H1 (cell line): ENCODE data around the gene C5orf15. TPM values are rescaled to one million over a fixed set of nuclear protein-coding genes. Genes with fewer than 3 reads are reported as not detected.

Experiments used
- CTCF ChIA-PET: fragments of 300-600 bp; sonication (Branson Sonifier 250); formaldehyde crosslinking; loops from one replicate; lab custom pipeline; 2021; ENCODE audit not compliant: partially characterized antibody; lab: Charles Lee
- POLR2A ChIA-PET: fragments of 300-600 bp; sonication (Branson Sonifier 250); formaldehyde crosslinking; loops from one replicate; lab custom pipeline; 2021; ENCODE audit warnings: inconsistent platforms; ENCODE audit not compliant: partially characterized antibody; lab: Charles Lee
- DNase-seq, 2 experiments: peaks; one replicate each; pipeline versions ENCODE4 v3.0.0 to v3.0.0-alpha.2; 2010 to 2022; ENCODE audit warnings: low spot score in 2 of 2, low read depth in 1 of 2, mixed read lengths in 1 of 2
- FAIRE-seq: peaks from 2 replicates; lab custom pipeline; 2011; peaks lifted over from hg19 to GRCh38; lab: Jason Lieb, UNC
- H2AFZ ChIP-seq: 2 replicates; pipeline ENCODE4 v1.8.1; 2012; ENCODE audit warnings: low read length, inconsistent platforms
- H2AK5ac ChIP-seq: 2 replicates; pipeline ENCODE4 v1.6.1; 2013; ENCODE audit warnings: low read depth, low read length
- H2BK120ac ChIP-seq: replicated peaks from 2 replicates; pipeline ENCODE3; 2013; ENCODE audit warnings: low read depth, low read length, inconsistent platforms
- H2BK12ac ChIP-seq: 2 replicates; pipeline ENCODE4 v1.6.1; 2013; ENCODE audit warnings: low read depth, low read length
- H2BK15ac ChIP-seq: 2 replicates; pipeline ENCODE4 v1.6.1; 2013; ENCODE audit warnings: low read length
- H2BK20ac ChIP-seq: 2 replicates; pipeline ENCODE4 v1.6.1; 2013; ENCODE audit warnings: low read length
- H2BK5ac ChIP-seq: 2 replicates; pipeline ENCODE4 v1.6.1; 2013; ENCODE audit warnings: low read depth, low read length
- H3K14ac ChIP-seq: 2 replicates; pipeline ENCODE4 v1.6.1; 2013; ENCODE audit warnings: inconsistent platforms; ENCODE audit not compliant: insufficient read length
- H3K18ac ChIP-seq: 2 replicates; pipeline ENCODE4 v1.6.1; 2013; ENCODE audit warnings: low read length; ENCODE audit errors: extremely low read depth
- H3K23ac ChIP-seq: 2 replicates; pipeline ENCODE4 v1.6.1; 2013; ENCODE audit warnings: inconsistent platforms; ENCODE audit not compliant: insufficient read length
- H3K23me2 ChIP-seq: 2 replicates; pipeline ENCODE4 v1.6.1; 2013; ENCODE audit warnings: low read depth, low read length
- H3K27ac ChIP-seq: 2 replicates; pipeline ENCODE4 v1.6.1; 2011; ENCODE audit warnings: low read depth, low read length, inconsistent platforms
- H3K27me3 ChIP-seq, 4 experiments: replicated peaks in 1 of 4; 1 replicate in 1 of 4; 2 replicates in 3 of 4; pipeline versions ENCODE4 v1.6.1 to v1.8.1; 2011 to 2013; ENCODE audit warnings: low read length in 3 of 4, mild to moderate bottlenecking in 3 of 4, inconsistent platforms in 2 of 4, mixed read lengths in 2 of 4, moderate library complexity in 1 of 4; ENCODE audit not compliant: control insufficient read depth in 3 of 4, insufficient read depth in 3 of 4; ENCODE audit errors: extremely low read depth in 1 of 4
- H3K36me3 ChIP-seq, 4 experiments: 2 replicates each; pipeline versions ENCODE4 v1.6.1 to v1.8.1; 2011 to 2013; ENCODE audit warnings: mild to moderate bottlenecking in 4 of 4, low read length in 3 of 4, moderate library complexity in 2 of 4, control low read depth in 1 of 4, inconsistent platforms in 1 of 4; ENCODE audit not compliant: insufficient read depth in 4 of 4, control insufficient read depth in 2 of 4
- H3K4ac ChIP-seq: replicated peaks from 2 replicates; pipeline ENCODE3; 2013; ENCODE audit warnings: low read length, low read depth, mixed read lengths, inconsistent platforms; ENCODE audit not compliant: insufficient read length
- H3K4me1 ChIP-seq, 4 experiments: replicated peaks in 1 of 4; 1 replicate in 1 of 4; 2 replicates in 3 of 4; pipeline versions ENCODE4 v1.6.1 to v1.8.1; 2011 to 2013; ENCODE audit warnings: low read length in 3 of 4, inconsistent platforms in 2 of 4, mixed read lengths in 1 of 4; ENCODE audit not compliant: insufficient read depth in 4 of 4, control insufficient read depth in 3 of 4
- H3K4me2 ChIP-seq, 2 experiments: 2 replicates each; pipeline versions ENCODE4 v1.6.1 to v1.8.1; 2011 to 2013; ENCODE audit warnings: low read depth in 2 of 2, low read length in 2 of 2, control low read depth in 1 of 2, inconsistent platforms in 1 of 2, mild to moderate bottlenecking in 1 of 2; ENCODE audit not compliant: insufficient read depth in 1 of 2
- H3K4me3 ChIP-seq, 4 experiments: fragments of 200-600, 300-600 bp in 1 of 4; sonication (generic), shearing (Covaris generic), sonication (Bioruptor Twin) in 1 of 4; 2 replicates each; pipeline versions ENCODE4 v1.5.1 to v1.8.1; 2011 to 2016; ENCODE audit warnings: low read length in 4 of 4, low read depth in 3 of 4, control low read depth in 2 of 4, inconsistent platforms in 2 of 4, mild to moderate bottlenecking in 2 of 4, mixed read lengths in 1 of 4, moderate library complexity in 1 of 4; ENCODE audit not compliant: insufficient read depth in 2 of 4; ENCODE audit errors: extremely low read depth in 1 of 4
- H3K56ac ChIP-seq: replicated peaks from 2 replicates; pipeline ENCODE3; 2013; ENCODE audit warnings: low read depth, mild to moderate bottlenecking, mixed read lengths, low read length, inconsistent platforms; ENCODE audit not compliant: insufficient read length
- H3K79me1 ChIP-seq: 2 replicates; pipeline ENCODE4 v1.6.1; 2013; ENCODE audit warnings: low read depth, low read length, control low read depth
- H3K79me2 ChIP-seq, 2 experiments: 2 replicates each; pipeline versions ENCODE4 v1.6.1 to v1.8.1; 2012 to 2013; ENCODE audit warnings: low read length in 2 of 2, mild to moderate bottlenecking in 2 of 2, inconsistent platforms in 1 of 2; ENCODE audit not compliant: insufficient read depth in 2 of 2, control insufficient read depth in 1 of 2
- H3K9ac ChIP-seq, 4 experiments: replicated peaks in 1 of 4; 1 replicate in 1 of 4; 2 replicates in 3 of 4; pipeline versions ENCODE4 v1.6.1 to v1.8.1; 2011 to 2013; ENCODE audit warnings: low read depth in 3 of 4, low read length in 3 of 4, control low read depth in 2 of 4, mild to moderate bottlenecking in 2 of 4, moderate library complexity in 2 of 4, inconsistent platforms in 1 of 4; ENCODE audit errors: extremely low read depth in 1 of 4
- H3K9me3 ChIP-seq, 2 experiments: 2 replicates each; pipeline versions ENCODE4 v1.6.1 to v1.8.1; 2012 to 2013; ENCODE audit warnings: mild to moderate bottlenecking in 2 of 2, moderate library complexity in 2 of 2, control low read depth in 1 of 2, inconsistent platforms in 1 of 2, low read depth in 1 of 2, low read length in 1 of 2, mixed read lengths in 1 of 2; ENCODE audit not compliant: insufficient read depth in 2 of 2
- H4K20me1 ChIP-seq, 2 experiments: replicated peaks in 1 of 2; 2 replicates each; pipeline versions ENCODE3 to v1.8.1; 2011 to 2013; ENCODE audit warnings: inconsistent platforms in 2 of 2, low read length in 2 of 2, mild to moderate bottlenecking in 1 of 2; ENCODE audit not compliant: insufficient read depth in 2 of 2, control insufficient read depth in 1 of 2
- H4K5ac ChIP-seq: 2 replicates; pipeline ENCODE4 v1.6.1; 2013; ENCODE audit warnings: low read length, low read depth, mixed read lengths, inconsistent platforms; ENCODE audit not compliant: insufficient read length
- H4K8ac ChIP-seq: 2 replicates; pipeline ENCODE4 v1.8.0; 2013; ENCODE audit warnings: mild to moderate bottlenecking, moderate library complexity, low read length, inconsistent platforms; ENCODE audit not compliant: insufficient read depth; ENCODE audit errors: extremely low read depth
- H4K91ac ChIP-seq: replicated peaks from 2 replicates; pipeline ENCODE3; 2013; ENCODE audit warnings: low read length, mixed read lengths, inconsistent platforms; ENCODE audit not compliant: insufficient read length
- ATF3 ChIP-seq: IDR thresholded peaks from 2 replicates; pipeline ENCODE4 v1.6.1; 2011; ENCODE audit warnings: low read depth, mild to moderate bottlenecking, low read length; ENCODE audit not compliant: insufficient read depth
- BCL11A ChIP-seq, 2 experiments: IDR thresholded peaks; one replicate each; pipeline ENCODE4 v1.6.1; 2011; ENCODE audit warnings: low read depth in 2 of 2, low read length in 2 of 2, mild to moderate bottlenecking in 2 of 2
- EGR1 ChIP-seq: IDR thresholded peaks from 2 replicates; pipeline ENCODE4 v1.6.1; 2011; ENCODE audit warnings: low read depth, low read length, borderline replicate concordance
- GABPA ChIP-seq: IDR thresholded peaks from 2 replicates; pipeline ENCODE4 v1.6.1; 2011; ENCODE audit warnings: mild to moderate bottlenecking, low read length, moderate library complexity, borderline replicate concordance; ENCODE audit not compliant: insufficient read depth
- MAX ChIP-seq: IDR thresholded peaks from 2 replicates; pipeline ENCODE4 v1.6.1; 2012; ENCODE audit warnings: inconsistent platforms
- POU5F1 ChIP-seq: IDR thresholded peaks from 2 replicates; pipeline ENCODE4 v1.6.1; 2011; ENCODE audit warnings: low read depth, mild to moderate bottlenecking, low read length, moderate library complexity
- RAD21 ChIP-seq, 2 experiments: IDR thresholded peaks in 1 of 2; conservative IDR thresholded peaks in 1 of 2; 2 replicates each; pipeline ENCODE4 v1.6.1; 2011; ENCODE audit warnings: low read depth in 2 of 2, low read length in 2 of 2, improper control_type of control experiment in 1 of 2, inconsistent platforms in 1 of 2, mild to moderate bottlenecking in 1 of 2, moderate library complexity in 1 of 2
- SRF ChIP-seq: IDR thresholded peaks from 2 replicates; pipeline ENCODE4 v1.6.1; 2011; ENCODE audit warnings: mild to moderate bottlenecking, low read depth, low read length, moderate library complexity
- SUZ12 ChIP-seq: fragments of 200-600 bp; sonication (generic); IDR thresholded peaks from 2 replicates; pipeline ENCODE4 v1.6.1; 2012; ENCODE audit warnings: mild to moderate bottlenecking, inconsistent platforms, low read length, moderate library complexity, mixed read lengths
- WGBS, 2 experiments: shearing (Covaris generic) in 1 of 2; methylation state at CpG; one replicate each; pipeline versions ENCODE4 v1.1.6 to v1.1.7; 2013 to 2015; ENCODE audit warnings: low lambda C conversion rate in 2 of 2, mixed read lengths in 2 of 2, inconsistent platforms in 1 of 2, low coverage in 1 of 2, missing lambda C conversion rate in 1 of 2; ENCODE audit not compliant: insufficient replicate concordance in 2 of 2, insufficient coverage in 1 of 2, insufficient read length in 1 of 2; ENCODE audit errors: extremely low coverage in 1 of 2, missing lambda C conversion rate in 1 of 2; 5-methylcytosine and 5-hydroxymethylcytosine counted together
- polyA plus RNA-seq, 7 experiments: library from polyadenylated mRNA; depleted of rRNA in 3 of 7; stranded (reverse) in 5 of 7; unstranded in 2 of 7; fragments of >200 nt in 5 of 7; fragments of 200-250 nt in 2 of 7; gene quantifications; 1 replicate in 5 of 7; 2 replicates in 1 of 7; 4 replicates in 1 of 7; pipeline versions ENCODE4 v1.2.1 to v1.2.3, GENCODE V29; 2011 to 2013; ENCODE audit warnings: missing spikeins in 2 of 7, mixed read lengths in 2 of 7
- total RNA-seq: library from RNA; stranded (reverse); fragmentation: NEBNext Ultra II Directional; extraction: Animal tissue kit (Norgen Biotek cat#: 25700); gene quantifications from 2 replicates; pipeline ENCODE4 v1.2.1, GENCODE V29; 2021

The C5orf15 gene
- total and polyA plus RNA-seq, 2 of the 8 experiments (the other 6 are each of a cell fraction or from before 2014, with no cell fraction given) = 31.7 to 39.3 TPM

GRCh38 chr5:133974142-133974541 lies 5.7 kb upstream of the C5orf15 start:
- no peak overlapping the region for H2BK15ac ChIP-seq
- H3K27ac ChIP-seq = no peak overlapping the region
- no peak overlapping the region for H3K9ac ChIP-seq
- no peak overlapping the region for H2AFZ ChIP-seq
- ChIA-PET POLR2A (interaction anchor here (1.5 kb wide), 1 partner anchor 14 kb away, joined by 4 read pairs; no protein-coding TSS in a partner anchor), CTCF (interaction anchor here (15.5 kb wide), 1 partner anchor 22 kb away, joined by 160 read pairs; no protein-coding TSS in a partner anchor)
- H3K79me1 ChIP-seq = no peaks in the 10 kb centered on the region
- peaks cover 0 to 3% of the 10 kb centered on the region in 2 experiments; a peak in 1 of 4 replicates for H3K79me2 ChIP-seq
- H3K56ac ChIP-seq = no peak overlapping the region
- no peak overlapping the region for H3K4me2 ChIP-seq
- DNase-seq (no peak), FAIRE-seq (no peak)
- H2AK5ac ChIP-seq = no peak overlapping the region
- H3K18ac ChIP-seq = no peak overlapping the region
- no peaks in the 10 kb centered on the region for H3K9me3 ChIP-seq
- no peak overlapping the region for H2BK12ac ChIP-seq
- H4K8ac ChIP-seq = no peak overlapping the region
- no peak overlapping the region for H3K4me3 ChIP-seq
- H3K23me2 ChIP-seq = no peaks in the 10 kb centered on the region
- H4K5ac ChIP-seq = no peak overlapping the region
- no peak overlapping the region for H2BK5ac ChIP-seq
- H3K36me3 ChIP-seq = peaks cover 16 to 47% (median 35%) of the 10 kb centered on the region in 4 experiments
- H3K23ac ChIP-seq = no peak overlapping the region
- H2BK120ac ChIP-seq = no peak overlapping the region
- TF ChIP-seq EGR1 (no peak), SRF (no peak), BCL11A (IDR thresholded peaks at IDR 0.05; ENCODE audit: low read depth in 2 of 2, low read length in 2 of 2) (no peak), GABPA (no peak), MAX (no peak), POU5F1 (no peak), SUZ12 (no peak), RAD21 (IDR thresholded peaks at IDR 0.05 in 1 of 2, conservative IDR thresholded peaks at IDR 0.05 in 1 of 2; ENCODE audit: low read depth in 2 of 2, low read length in 2 of 2) (no peak), ATF3 (no peak)
- no peaks in the 10 kb centered on the region for H3K27me3 ChIP-seq
- peaks cover 0 to 1% of the 10 kb centered on the region in 2 experiments for H4K20me1 ChIP-seq
- H3K14ac ChIP-seq = no peak overlapping the region
- H2BK20ac ChIP-seq = no peak overlapping the region
- no peak overlapping the region for H4K91ac ChIP-seq
- H3K4me1 ChIP-seq = no peaks in the 10 kb centered on the region
- WGBS, 2 experiments = 90% methylated on average over 6 of the region's 6 CpGs; no CpG with 5 or more reads in 1 of the 2 experiments
- H3K4ac ChIP-seq = no peak overlapping the region
